GM19468 (cell line): ENCODE data around the gene PLGRKT.
"Not testable (repeated sequence)": the region's sequence is repeated elsewhere in the genome, so short reads cannot be mapped to it uniquely, and the experiment has no call there.

Source experiments
- ATAC-seq: cut with Tn5 transposase; IDR thresholded peaks from one replicate; pipeline ENCODE4 v1.9.1; 2021; ENCODE audit warnings: mild to moderate bottlenecking, moderate library complexity, moderate number of reproducible peaks; ENCODE audit not compliant: unreplicated experiment; ENCODE audit errors: extremely low read depth

Gene PLGRKT

GRCh38 chr9:5392285-5392684, 45.4 kb downstream of the PLGRKT start:
- no peak for ATAC-seq

GRCh38 chr9:5389109-5389732, 48.5 kb downstream of the PLGRKT start:
- no peak for ATAC-seq

GRCh38 chr9:5388026-5388819, 49.5 kb downstream of the PLGRKT start:
- no peak for ATAC-seq

- ATAC-seq, result no peak
Observed at GRCh38 chr9:5384436-5384835, 53.3 kb downstream of the PLGRKT start.

- ATAC-seq, result no peak
Observed at GRCh38 chr9:5382479-5382878, 55.2 kb downstream of the PLGRKT start.

GRCh38 chr9:5375790-5376477, 61.8 kb downstream of the PLGRKT start:
- no peak for ATAC-seq

GRCh38 chr9:5375091-5375490, 62.6 kb downstream of the PLGRKT start:
- ATAC-seq, result no peak

- ATAC-seq, result peak; percentile 86
Observed at GRCh38 chr9:5364294-5365024, 73.3 kb downstream of the PLGRKT start.

GRCh38 chr9:5361326-5362010, 76.3 kb downstream of the PLGRKT start:
- ATAC-seq, result no peak

- no peak for ATAC-seq
Observed at GRCh38 chr9:5360341-5360740, 77.4 kb downstream of the PLGRKT start.

- ATAC-seq, result no peak
Observed at GRCh38 chr9:5357431-5358105, 80.2 kb downstream of the PLGRKT start.

GRCh38 chr9:5355817-5356216, 81.9 kb downstream of the PLGRKT start:
- no peak for ATAC-seq

GRCh38 chr9:5355226-5355625, 82.5 kb downstream of the PLGRKT start:
- ATAC-seq, result no peak

GRCh38 chr9:5354184-5354583, 83.5 kb downstream of the PLGRKT start:
- no peak for ATAC-seq

GRCh38 chr9:5352637-5353248, 85.0 kb downstream of the PLGRKT start:
- ATAC-seq, result no peak

GRCh38 chr9:5338992-5339981, 98.4 kb downstream of the PLGRKT start, which contains the start of gene RLN1:
Gene RLN1 (minus strand): TSS chr9:5339876. CDS start chr9:5339746, 130 bp downstream.
- ATAC-seq, result peak; percentile 79

- no peak for ATAC-seq
Observed at GRCh38 chr9:5336688-5337087, 101.0 kb downstream of the PLGRKT start.

- ATAC-seq, result not testable (repeated sequence)
Observed at GRCh38 chr9:5331276-5331675, 106.4 kb downstream of the PLGRKT start.
